ENCODE data around the gene IPCEF1.

The IPCEF1 gene, protein sequence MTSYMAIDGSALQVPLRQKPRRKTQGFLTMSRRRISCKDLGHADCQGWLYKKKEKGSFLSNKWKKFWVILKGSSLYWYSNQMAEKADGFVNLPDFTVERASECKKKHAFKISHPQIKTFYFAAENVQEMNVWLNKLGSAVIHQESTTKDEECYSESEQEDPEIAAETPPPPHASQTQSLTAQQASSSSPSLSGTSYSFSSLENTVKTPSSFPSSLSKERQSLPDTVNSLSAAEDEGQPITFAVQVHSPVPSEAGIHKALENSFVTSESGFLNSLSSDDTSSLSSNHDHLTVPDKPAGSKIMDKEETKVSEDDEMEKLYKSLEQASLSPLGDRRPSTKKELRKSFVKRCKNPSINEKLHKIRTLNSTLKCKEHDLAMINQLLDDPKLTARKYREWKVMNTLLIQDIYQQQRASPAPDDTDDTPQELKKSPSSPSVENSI

DNA sequence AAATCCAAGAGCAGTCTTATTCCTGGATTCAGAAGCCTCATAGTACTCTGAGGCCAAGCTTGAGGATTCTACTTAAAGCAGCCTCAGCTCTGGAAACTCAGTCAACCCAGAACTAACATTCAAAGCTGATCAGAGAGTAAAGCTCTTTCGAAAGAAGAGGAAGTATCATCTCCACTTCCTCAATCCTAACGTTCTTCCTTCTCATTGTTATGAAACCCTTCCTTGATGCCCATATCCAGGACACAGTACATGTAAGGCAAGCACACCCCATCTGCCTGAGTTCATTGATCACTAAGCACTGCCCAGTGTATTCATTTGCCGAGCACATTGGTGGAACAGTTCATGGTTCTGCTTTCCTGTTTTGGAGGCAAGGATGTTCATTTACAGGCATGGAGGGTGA, at the start of gene IPCEF1:
IPCEF1 (minus strand) TSS at position 114 of the 400 bp plus-strand sequence. CDS start 90,856 bp downstream, outside the sequence.
- TF ChIP-seq, protein P1, sequence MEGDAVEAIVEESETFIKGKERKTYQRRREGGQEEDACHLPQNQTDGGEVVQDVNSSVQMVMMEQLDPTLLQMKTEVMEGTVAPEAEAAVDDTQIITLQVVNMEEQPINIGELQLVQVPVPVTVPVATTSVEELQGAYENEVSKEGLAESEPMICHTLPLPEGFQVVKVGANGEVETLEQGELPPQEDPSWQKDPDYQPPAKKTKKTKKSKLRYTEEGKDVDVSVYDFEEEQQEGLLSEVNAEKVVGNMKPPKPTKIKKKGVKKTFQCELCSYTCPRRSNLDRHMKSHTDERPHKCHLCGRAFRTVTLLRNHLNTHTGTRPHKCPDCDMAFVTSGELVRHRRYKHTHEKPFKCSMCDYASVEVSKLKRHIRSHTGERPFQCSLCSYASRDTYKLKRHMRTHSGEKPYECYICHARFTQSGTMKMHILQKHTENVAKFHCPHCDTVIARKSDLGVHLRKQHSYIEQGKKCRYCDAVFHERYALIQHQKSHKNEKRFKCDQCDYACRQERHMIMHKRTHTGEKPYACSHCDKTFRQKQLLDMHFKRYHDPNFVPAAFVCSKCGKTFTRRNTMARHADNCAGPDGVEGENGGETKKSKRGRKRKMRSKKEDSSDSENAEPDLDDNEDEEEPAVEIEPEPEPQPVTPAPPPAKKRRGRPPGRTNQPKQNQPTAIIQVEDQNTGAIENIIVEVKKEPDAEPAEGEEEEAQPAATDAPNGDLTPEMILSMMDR (IDR thresholded peaks at IDR 0.05; ENCODE audit: low read depth, low read length), result no peak
- no peak for DNase-seq (ENCODE audit: extremely low read depth, low read depth)

DNA sequence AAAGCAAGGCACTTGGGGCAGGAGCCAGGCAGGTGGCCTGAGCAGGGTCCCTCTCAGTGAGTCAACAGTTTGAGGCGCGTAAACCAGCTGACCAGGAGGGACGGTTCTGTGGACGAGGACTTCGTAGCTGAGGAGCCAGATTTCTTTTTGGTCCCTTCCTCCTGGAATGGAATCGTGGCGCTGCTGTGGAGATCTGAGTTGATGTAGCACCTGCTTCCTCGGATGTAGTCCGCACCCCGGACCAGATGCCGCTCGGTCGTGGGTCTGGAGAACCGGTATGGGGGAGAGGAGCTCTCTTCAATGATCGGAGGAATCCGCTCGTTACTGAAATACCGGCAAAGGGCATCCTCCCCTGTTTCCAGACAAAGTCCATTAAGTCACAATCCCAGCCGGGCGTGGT, 49.7 kb upstream of the IPCEF1 start:
- TF ChIP-seq, protein P1 (IDR thresholded peaks at IDR 0.05; ENCODE audit: low read depth, low read length), result no peak
- no peak for DNase-seq (ENCODE audit: extremely low read depth, low read depth)

DNA sequence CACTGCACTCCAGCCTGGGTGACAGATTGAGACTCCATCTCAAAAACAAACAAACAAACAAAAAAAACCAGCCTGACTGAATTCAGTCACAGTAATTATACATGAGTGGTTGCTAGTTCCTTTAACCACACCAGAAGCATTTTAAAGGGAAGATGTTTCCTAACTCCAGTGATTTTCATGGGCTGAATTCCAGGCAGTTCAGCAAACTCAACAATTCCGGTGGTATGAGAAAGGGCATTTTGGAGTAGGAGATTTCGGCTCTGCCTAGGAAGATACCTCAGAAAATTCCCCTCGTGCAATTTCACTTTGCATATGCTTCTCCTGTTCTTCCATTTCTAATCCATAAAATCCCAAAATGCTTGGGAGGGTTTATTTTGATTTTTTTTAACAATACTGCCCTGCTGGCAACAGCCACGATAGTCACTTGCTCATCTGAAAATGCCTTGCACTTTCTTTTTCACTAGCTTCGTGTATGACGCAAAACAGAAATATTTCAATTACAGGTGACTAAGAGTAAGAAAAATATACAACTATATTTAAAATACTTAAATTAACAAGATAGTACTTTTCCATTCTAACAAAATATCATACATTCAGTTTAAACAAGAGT, 48.3 kb upstream of the IPCEF1 start:
- TF ChIP-seq, protein P1 (IDR thresholded peaks at IDR 0.05; ENCODE audit: low read depth, low read length), result no peak
- DNase-seq (ENCODE audit: extremely low read depth, low read depth), result no peak

DNA sequence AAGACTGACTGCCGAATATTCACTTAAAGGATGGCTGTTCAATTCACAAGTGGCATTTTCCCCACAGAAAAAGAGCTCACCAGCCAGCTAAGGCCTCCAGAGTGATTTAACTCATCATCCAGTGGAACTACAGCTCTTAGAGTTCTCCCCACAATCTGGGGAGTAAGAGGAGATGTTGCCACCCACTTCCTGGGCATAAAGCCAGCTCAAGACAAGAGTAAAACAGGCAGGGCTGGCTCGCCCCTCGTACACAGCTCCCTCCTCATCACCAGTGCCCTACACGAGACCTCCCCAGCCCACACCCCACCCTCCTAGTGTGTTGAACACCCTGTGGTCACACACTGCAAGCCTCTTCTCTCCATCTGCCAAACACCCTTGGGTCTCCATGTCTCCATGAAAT, 47.2 kb upstream of the IPCEF1 start:
- TF ChIP-seq, protein P1 (IDR thresholded peaks at IDR 0.05; ENCODE audit: low read depth, low read length), result no peak
- peak; percentile 71 for DNase-seq (ENCODE audit: extremely low read depth, low read depth)

DNA sequence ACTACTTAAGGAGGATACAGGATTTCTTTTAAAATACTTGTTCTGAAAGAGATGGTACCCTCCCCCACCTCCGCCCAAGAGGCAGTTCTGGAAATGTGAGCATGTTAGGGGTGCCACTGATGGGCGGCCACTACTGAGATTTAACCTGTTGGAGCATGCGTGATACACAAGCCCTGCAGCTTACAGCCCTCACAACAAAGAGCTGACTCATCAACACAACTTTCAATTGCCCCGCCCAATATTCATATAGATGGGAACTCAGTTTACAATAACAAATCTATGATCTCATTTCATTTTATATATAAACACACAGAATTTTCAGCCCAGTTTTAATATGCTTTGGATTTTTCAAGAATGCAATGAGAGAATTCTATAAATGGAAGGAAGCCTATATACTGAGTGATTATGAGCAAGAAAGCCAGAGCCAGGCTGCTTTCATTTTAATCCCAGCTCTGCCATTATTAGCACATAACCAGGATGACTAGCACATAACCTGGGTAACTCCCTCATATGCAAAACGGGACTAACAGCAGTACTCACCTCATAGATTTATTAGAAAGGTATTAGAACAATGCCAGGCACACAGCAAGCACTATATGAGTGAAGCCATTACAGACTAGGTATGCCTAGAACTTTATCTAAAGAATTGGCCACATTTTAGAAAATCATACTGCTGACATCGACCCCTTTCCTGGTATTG, 45.6 kb upstream of the IPCEF1 start:
- no peak for DNase-seq (ENCODE audit: extremely low read depth, low read depth)
- TF ChIP-seq, protein P1 (IDR thresholded peaks at IDR 0.05; ENCODE audit: low read depth, low read length), result no peak

DNA sequence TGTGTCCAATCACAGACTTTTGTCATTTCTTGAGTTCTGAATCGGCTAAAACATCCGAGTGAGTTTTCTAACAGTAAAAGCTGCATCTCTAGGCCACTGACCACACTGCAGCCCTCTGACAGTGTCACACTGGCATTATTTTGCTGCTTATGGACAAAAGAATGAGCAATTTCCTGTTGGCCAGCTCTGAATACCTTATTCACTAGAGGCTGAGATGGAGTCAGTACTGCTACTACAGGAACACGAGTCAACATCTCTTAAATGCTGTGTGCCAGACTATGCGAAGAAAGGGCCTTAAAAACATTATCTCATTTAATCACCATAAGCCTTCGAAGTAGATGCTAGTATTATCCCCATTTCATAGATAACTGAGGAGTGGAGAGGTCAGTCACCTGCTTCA, 42.5 kb upstream of the IPCEF1 start:
- no peak for DNase-seq (ENCODE audit: extremely low read depth, low read depth)
- TF ChIP-seq, protein P1 (IDR thresholded peaks at IDR 0.05; ENCODE audit: low read depth, low read length), result no peak
